Urothelium cell line (cell line): ENCODE measurements around the gene FEZ2.
"Not testable (repeated sequence)": the region's sequence is repeated elsewhere in the genome, so short reads cannot be mapped to it uniquely, and the experiment has no call there.

Source experiments
- DNase-seq: peaks from one replicate; pipeline ENCODE4 v3.0.0; 2011; ENCODE audit warnings: low spot score, mixed read lengths
- FAIRE-seq: peaks from 2 replicates; lab custom pipeline; 2011; peaks lifted over from hg19 to GRCh38; lab: Jason Lieb, UNC

FEZ2 gene

GRCh38 chr2:36597532-36598377 lies at the start of gene FEZ2:
TSS of gene FEZ2 (minus strand) at chr2:36598168. CDS start at chr2:36598142, 26 bp downstream.
- peak; percentile 91 for DNase-seq
- no peak for FAIRE-seq

- DNase-seq: no peak
- no peak for FAIRE-seq
Observed at GRCh38 chr2:36634981-36635597, 37.1 kb upstream of the FEZ2 start.

GRCh38 chr2:36633470-36634092 lies 35.6 kb upstream of the FEZ2 start:
- FAIRE-seq (no peak), DNase-seq (no peak)

- FAIRE-seq: no peak
- no peak for DNase-seq
Observed at GRCh38 chr2:36626756-36627155, 28.8 kb upstream of the FEZ2 start.

- DNase-seq (no peak), FAIRE-seq (no peak)
Observed at GRCh38 chr2:36626071-36626470, 28.1 kb upstream of the FEZ2 start.

- DNase-seq: no peak
- FAIRE-seq: no peak
Observed at GRCh38 chr2:36625304-36625703, 27.3 kb upstream of the FEZ2 start.

GRCh38 chr2:36620321-36620720 lies 22.4 kb upstream of the FEZ2 start:
- FAIRE-seq (no peak), DNase-seq (no peak)

GRCh38 chr2:36618381-36618780 lies 20.4 kb upstream of the FEZ2 start:
- DNase-seq (peak; percentile 61), FAIRE-seq (no peak)

- FAIRE-seq: no peak
- DNase-seq: no peak
Observed at GRCh38 chr2:36616947-36617346, 19.0 kb upstream of the FEZ2 start.

GRCh38 chr2:36615222-36615621 lies 17.3 kb upstream of the FEZ2 start:
- FAIRE-seq: no peak
- DNase-seq: no peak

GRCh38 chr2:36613801-36614200 lies 15.8 kb upstream of the FEZ2 start:
- no peak for FAIRE-seq
- DNase-seq: no peak

- FAIRE-seq (no peak), DNase-seq (no peak)
Observed at GRCh38 chr2:36611316-36611990, 13.5 kb upstream of the FEZ2 start.

- FAIRE-seq: no peak
Observed at GRCh38 chr2:36609507-36609906, 11.5 kb upstream of the FEZ2 start.

GRCh38 chr2:36607947-36608346 lies 10.0 kb upstream of the FEZ2 start:
- FAIRE-seq: no peak

More at GRCh38 chr2:36609507-36609906, 11.5 kb upstream of the FEZ2 start:
- DNase-seq: no peak

GRCh38 chr2:36606925-36607324 lies 9.0 kb upstream of the FEZ2 start:
- FAIRE-seq (no peak), DNase-seq (no peak)

More at GRCh38 chr2:36607947-36608346, 10.0 kb upstream of the FEZ2 start:
- no peak for DNase-seq

- no peak for DNase-seq
- no peak for FAIRE-seq
Observed at GRCh38 chr2:36605273-36605672, 7.3 kb upstream of the FEZ2 start.

GRCh38 chr2:36603629-36604028 lies 5.7 kb upstream of the FEZ2 start:
- not testable (repeated sequence) for FAIRE-seq

GRCh38 chr2:36597003-36597531 lies 901 bp downstream of the FEZ2 start:
- DNase-seq (no peak), FAIRE-seq (no peak)

More at GRCh38 chr2:36603629-36604028, 5.7 kb upstream of the FEZ2 start:
- DNase-seq: not testable (repeated sequence)

GRCh38 chr2:36596397-36596796 lies 1.6 kb downstream of the FEZ2 start:
- no peak for DNase-seq
- FAIRE-seq: no peak

GRCh38 chr2:36594849-36595248 lies 3.1 kb downstream of the FEZ2 start:
- no peak for FAIRE-seq
- DNase-seq: no peak

GRCh38 chr2:36589230-36589630 lies 8.7 kb downstream of the FEZ2 start:
- DNase-seq (no peak), FAIRE-seq (no peak)
